ENCODE measurements around the gene SLC7A5.
A peak's percentile ranks its signal among the peaks of the same experiment; 100 is the strongest.

DNA sequence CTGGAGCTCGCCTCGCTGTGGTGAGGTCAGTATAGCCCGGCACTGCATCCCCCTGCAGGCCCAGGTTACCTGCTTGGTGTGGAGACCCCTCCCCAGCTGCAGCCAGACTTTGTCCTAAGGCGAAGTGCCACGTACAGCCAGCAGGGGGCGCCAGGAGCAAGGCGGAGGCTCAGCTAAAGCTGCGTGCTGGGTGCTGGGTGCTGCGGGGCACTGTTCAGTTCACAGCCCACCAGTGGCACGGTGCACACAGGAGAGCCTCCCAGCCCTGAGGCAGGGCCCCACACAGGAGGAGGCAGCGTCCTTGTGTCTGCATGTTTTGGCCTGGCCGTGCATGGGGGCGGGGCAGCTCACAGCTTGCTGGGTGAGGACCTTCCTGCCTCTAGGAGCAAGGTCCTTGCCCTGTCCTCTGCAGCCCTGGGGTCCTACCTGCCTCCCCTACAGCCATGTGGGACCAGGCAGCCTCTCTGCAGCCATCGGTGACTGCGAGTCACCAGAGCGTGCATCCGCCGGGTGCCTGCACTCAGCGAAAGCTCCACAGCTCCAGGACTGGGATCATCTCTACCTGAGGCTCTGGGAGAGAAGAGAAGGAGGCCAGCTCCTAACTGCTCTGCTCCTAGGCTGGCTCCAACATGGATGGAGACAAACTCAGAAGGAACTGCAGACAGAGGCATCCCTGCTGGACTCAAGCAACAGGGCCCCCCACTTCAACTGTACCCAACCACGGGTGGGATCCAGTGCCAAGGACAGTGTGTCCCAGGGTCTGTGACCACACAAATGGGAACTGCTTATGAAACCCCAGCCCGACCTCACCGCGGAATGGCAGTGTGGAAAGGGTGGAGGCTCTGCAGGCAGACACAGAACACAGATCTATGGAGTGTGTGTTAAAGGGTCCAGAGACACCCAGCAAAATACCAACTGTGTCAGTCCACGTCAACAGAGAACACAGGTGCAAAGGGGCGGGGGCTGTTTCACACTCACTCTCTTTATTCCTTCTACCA lies 19.0 kb downstream of the SLC7A5 start:
- TF ChIP-seq POLR2A (IDR thresholded peaks at IDR 0.05) = no peak
- TF ChIP-seq, protein P1, sequence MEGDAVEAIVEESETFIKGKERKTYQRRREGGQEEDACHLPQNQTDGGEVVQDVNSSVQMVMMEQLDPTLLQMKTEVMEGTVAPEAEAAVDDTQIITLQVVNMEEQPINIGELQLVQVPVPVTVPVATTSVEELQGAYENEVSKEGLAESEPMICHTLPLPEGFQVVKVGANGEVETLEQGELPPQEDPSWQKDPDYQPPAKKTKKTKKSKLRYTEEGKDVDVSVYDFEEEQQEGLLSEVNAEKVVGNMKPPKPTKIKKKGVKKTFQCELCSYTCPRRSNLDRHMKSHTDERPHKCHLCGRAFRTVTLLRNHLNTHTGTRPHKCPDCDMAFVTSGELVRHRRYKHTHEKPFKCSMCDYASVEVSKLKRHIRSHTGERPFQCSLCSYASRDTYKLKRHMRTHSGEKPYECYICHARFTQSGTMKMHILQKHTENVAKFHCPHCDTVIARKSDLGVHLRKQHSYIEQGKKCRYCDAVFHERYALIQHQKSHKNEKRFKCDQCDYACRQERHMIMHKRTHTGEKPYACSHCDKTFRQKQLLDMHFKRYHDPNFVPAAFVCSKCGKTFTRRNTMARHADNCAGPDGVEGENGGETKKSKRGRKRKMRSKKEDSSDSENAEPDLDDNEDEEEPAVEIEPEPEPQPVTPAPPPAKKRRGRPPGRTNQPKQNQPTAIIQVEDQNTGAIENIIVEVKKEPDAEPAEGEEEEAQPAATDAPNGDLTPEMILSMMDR (IDR thresholded peaks at IDR 0.05) = peak in 3 of 4 experiments; percentile 83 to 97 (median 91)
- no peak for TF ChIP-seq POLR2AphosphoS5 (IDR thresholded peaks at IDR 0.05)
